ENCODE results near the gene LAMA3. TPM values are rescaled to one million over a fixed set of nuclear protein-coding genes. Genes with fewer than 3 reads are reported as not detected.

LAMA3 gene
- total RNA-seq, 4 donors from 2014 or later = 46.3 to 80.6 (median 67.1) TPM

DNA sequence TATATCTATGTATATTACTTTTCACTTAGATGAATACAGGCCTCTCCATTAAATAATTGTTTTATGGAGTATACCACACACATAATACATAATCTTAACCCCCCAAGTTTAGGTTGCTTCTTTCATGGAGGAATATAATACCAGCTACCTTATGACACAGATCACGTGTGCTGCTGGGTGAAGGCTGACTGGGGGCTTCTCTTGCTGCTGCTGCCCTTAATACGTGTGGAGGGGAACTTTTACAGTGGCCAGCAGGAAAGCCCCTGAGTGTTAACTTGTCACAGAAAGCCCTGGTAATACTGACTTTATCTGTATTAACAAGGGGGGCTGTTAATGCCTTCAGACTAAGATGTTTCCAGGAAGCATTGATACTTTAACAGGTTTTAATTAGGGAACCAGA is 63.1 kb downstream of the LAMA3 start:
- peak overlapping the region; percentile 41 to 72 (median 56) for H3K27ac ChIP-seq
- DNase-seq (ENCODE audit: low spot score in 2 of 2) = no peak
- TF ChIP-seq, protein P1, sequence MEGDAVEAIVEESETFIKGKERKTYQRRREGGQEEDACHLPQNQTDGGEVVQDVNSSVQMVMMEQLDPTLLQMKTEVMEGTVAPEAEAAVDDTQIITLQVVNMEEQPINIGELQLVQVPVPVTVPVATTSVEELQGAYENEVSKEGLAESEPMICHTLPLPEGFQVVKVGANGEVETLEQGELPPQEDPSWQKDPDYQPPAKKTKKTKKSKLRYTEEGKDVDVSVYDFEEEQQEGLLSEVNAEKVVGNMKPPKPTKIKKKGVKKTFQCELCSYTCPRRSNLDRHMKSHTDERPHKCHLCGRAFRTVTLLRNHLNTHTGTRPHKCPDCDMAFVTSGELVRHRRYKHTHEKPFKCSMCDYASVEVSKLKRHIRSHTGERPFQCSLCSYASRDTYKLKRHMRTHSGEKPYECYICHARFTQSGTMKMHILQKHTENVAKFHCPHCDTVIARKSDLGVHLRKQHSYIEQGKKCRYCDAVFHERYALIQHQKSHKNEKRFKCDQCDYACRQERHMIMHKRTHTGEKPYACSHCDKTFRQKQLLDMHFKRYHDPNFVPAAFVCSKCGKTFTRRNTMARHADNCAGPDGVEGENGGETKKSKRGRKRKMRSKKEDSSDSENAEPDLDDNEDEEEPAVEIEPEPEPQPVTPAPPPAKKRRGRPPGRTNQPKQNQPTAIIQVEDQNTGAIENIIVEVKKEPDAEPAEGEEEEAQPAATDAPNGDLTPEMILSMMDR (IDR thresholded peaks at IDR 0.05) = no peak
- TF ChIP-seq EP300 (IDR thresholded peaks at IDR 0.05) (no peak), POLR2A (IDR thresholded peaks at IDR 0.05) (no peak)
- H3K36me3 ChIP-seq = no peaks in the 10 kb centered on the region
- H3K4me3 ChIP-seq = no peak overlapping the region
- H3K27me3 ChIP-seq = no peaks in the 10 kb centered on the region
- H3K9me3 ChIP-seq = no peaks in the 10 kb centered on the region
- WGBS, 2 donors = 54 to 60% methylated on average over 2 of the region's 2 CpGs
- peaks cover 0 to 12% (median 0%) of the 10 kb centered on the region in 4 donors for H3K4me1 ChIP-seq

DNA sequence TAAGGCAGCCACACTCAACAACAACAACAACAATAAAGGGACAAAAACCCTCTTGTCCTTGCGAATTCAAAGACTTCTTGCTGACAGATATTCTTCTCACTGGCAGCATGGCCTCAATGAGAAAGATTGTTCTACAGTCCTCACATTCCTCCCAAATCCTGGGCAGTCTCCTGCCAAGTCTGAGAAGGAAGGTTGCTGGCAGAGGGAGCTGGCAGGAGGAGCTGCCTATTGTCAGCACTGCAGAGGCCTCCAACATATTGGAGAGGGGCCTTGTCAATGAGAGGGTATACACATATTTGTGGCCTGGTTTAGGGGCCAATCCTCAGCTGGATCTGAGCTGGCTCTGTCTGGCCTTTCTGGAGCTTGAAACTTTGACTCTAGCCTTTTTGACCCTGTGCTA is 63.5 kb downstream of the LAMA3 start:
- 54 to 56% methylated on average over 1 of the region's 1 CpG for WGBS, 2 donors
- no peaks in the 10 kb centered on the region for H3K36me3 ChIP-seq
- no peak overlapping the region for H3K4me3 ChIP-seq
- no peaks in the 10 kb centered on the region for H3K9me3 ChIP-seq
- TF ChIP-seq EP300 (IDR thresholded peaks at IDR 0.05) = peak in 1 of 2 donors; percentile 44
- TF ChIP-seq POLR2A (IDR thresholded peaks at IDR 0.05) = no peak
- peaks cover 0 to 12% (median 0%) of the 10 kb centered on the region in 4 donors for H3K4me1 ChIP-seq
- DNase-seq (ENCODE audit: low spot score in 2 of 2) = no peak
- H3K27ac ChIP-seq = peak overlapping the region; percentile 41 to 72 (median 56)
- H3K27me3 ChIP-seq = no peaks in the 10 kb centered on the region

DNA sequence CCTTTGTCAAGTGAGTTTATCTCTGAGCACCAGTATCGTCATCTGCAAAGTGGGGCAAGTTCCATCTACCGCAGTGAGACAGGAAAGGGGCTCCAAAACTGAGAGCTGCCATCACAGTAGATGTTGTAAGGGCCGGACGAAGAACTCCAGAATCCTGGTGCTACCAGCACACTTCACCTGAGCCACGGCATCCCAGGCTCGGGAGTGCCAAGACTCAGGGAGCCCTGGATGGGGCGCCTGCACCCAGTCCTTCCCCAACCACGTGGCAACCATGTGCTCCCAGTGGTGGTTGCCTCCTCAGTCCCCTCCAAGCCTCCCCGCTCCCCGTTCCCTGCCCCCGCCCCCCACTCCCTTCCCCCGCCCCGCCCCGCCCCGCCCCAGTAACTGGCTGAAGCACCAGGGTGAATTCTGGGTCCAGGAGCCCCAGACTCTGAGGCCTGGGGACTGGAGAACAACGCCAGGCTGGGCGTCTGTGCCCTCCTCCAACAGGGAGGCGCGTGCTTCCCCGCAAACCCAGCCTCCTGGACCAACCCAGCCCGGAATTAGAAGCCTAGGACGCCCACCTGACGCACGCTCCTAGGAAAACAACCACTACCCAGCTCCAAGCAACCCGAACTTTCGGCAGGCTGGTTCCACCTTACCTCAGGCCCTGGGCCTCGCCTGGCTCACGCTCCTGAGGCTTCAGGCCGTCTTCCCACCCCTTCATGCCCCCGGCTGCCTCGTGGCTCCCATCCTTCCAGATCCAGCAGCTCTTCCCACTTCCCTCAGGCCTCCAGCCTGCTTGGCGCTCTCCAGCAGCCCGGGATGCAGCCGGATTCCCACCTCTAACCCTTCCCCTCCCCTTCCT is 67.6 kb downstream of the LAMA3 start:
- 79 to 83% methylated on average over 31 to 34 of the region's 34 CpGs for WGBS, 2 donors
- TF ChIP-seq, protein P1 (IDR thresholded peaks at IDR 0.05) = no peak
- TF ChIP-seq POLR2A (IDR thresholded peaks at IDR 0.05) (no peak), EP300 (IDR thresholded peaks at IDR 0.05) (no peak)
- no peak for DNase-seq (ENCODE audit: low spot score in 2 of 2)
- Histone ChIP-seq H3K27ac (peak overlapping the region in 1 of 4 donors; percentile 48), H3K27me3 (no peaks in the 10 kb centered on the region), H3K9me3 (no peaks in the 10 kb centered on the region), H3K4me1 (peaks cover 0 to 12% (median 0%) of the 10 kb centered on the region in 4 donors), H3K36me3 (no peaks in the 10 kb centered on the region), H3K4me3 (no peak overlapping the region)

DNA sequence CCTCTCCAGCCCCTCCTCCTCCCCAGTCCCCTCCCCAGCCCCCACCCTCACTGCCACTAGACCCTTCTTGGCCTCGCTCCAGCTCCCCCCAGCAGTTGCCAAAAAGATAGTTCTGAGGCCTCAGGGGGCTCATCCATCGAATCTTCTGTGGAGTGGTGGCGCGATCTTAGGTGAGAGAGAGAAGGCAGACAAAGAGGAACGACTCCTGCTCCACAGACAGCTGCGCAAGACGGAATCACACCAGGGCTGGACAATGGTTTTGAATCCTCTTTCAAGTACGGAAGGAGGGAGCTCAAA is 68.1 kb downstream of the LAMA3 start:
- H3K27ac ChIP-seq = peak overlapping the region in 1 of 4 donors; percentile 48
- TF ChIP-seq, protein P1 (IDR thresholded peaks at IDR 0.05) = no peak
- TF ChIP-seq POLR2A (IDR thresholded peaks at IDR 0.05) (no peak), EP300 (IDR thresholded peaks at IDR 0.05) (no peak)
- WGBS, 2 donors = 69 to 75% methylated on average over 8 of the region's 8 CpGs

DNA sequence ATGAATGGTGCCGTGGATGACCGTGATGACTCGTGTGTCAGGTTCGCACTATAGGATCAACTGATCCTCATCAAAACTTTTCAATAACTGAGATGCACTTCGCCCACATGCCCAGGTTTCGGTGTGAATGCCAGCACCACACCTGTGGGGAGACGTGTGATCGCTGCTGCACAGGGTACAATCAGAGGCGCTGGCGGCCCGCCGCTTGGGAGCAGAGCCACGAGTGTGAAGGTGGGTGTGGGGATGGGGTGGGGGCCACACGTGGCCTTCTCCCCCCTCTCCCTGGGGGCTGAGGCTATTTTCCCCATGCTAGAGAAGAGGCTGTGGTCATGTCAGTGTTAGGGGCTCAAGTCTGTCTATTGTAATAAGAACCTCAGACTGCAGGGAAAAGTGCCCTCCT is 69.0 kb downstream of the LAMA3 start:
- no peak overlapping the region for H3K27ac ChIP-seq
- H3K27me3 ChIP-seq = no peaks in the 10 kb centered on the region
- H3K4me3 ChIP-seq = no peak overlapping the region
- H3K4me1 ChIP-seq = no peaks in the 10 kb centered on the region
- H3K9me3 ChIP-seq = no peaks in the 10 kb centered on the region
- TF ChIP-seq, protein P1 (IDR thresholded peaks at IDR 0.05) = no peak
- TF ChIP-seq POLR2A (IDR thresholded peaks at IDR 0.05) = no peak
- 87 to 91% methylated on average over 14 of the region's 14 CpGs for WGBS, 2 donors
- DNase-seq (ENCODE audit: low spot score in 2 of 2) = no peak
- H3K36me3 ChIP-seq = peaks cover 0 to 3% (median 0%) of the 10 kb centered on the region in 3 donors

More for the DNA sequence above, 68.1 kb downstream of the LAMA3 start:
- Histone ChIP-seq H3K36me3 (no peaks in the 10 kb centered on the region), H3K4me1 (peaks cover 0 to 7% (median 0%) of the 10 kb centered on the region in 4 donors), H3K27me3 (no peaks in the 10 kb centered on the region), H3K4me3 (no peak overlapping the region), H3K9me3 (no peaks in the 10 kb centered on the region)
- DNase-seq (ENCODE audit: low spot score in 2 of 2) = no peak

Data from tibial nerve (tissue), 4 donors.